Liver (tissue), 3 donors: ENCODE measurements around the gene GPR137C.
A peak's percentile ranks its signal among the peaks of the same experiment; 100 is the strongest.

Experiments
- GABPA ChIP-seq, 2 donors: IDR thresholded peaks in 1 of 2; conservative IDR thresholded peaks in 1 of 2; 2 replicates each; pipeline ENCODE4 v1.6.1; 2016; ENCODE audit warnings: antibody characterized with exemption in 2 of 2, mild to moderate bottlenecking in 1 of 2, moderate library complexity in 1 of 2
- RXRA ChIP-seq, 2 donors: IDR thresholded peaks; 2 replicates each; pipeline ENCODE4 v1.6.1; 2017 to 2018; ENCODE audit warnings: antibody characterized with exemption in 2 of 2, mild to moderate bottlenecking in 1 of 2
- SP1 ChIP-seq: IDR thresholded peaks from 2 replicates; pipeline ENCODE4 v1.6.1; 2018; ENCODE audit warnings: antibody characterized with exemption, mild to moderate bottlenecking
- ZBTB33 ChIP-seq: IDR thresholded peaks from 2 replicates; pipeline ENCODE4 v1.6.1; 2016; ENCODE audit warnings: antibody characterized with exemption
- TF ChIP-seq, protein P1 (sequence below): IDR thresholded peaks from 2 replicates; pipeline ENCODE4 v1.6.1; 2016; ENCODE audit warnings: antibody characterized with exemption
- TF ChIP-seq, protein P2 (sequence below): fragments of 150-350 bp; IDR thresholded peaks from 2 replicates; pipeline ENCODE4 v1.5.1; 2017; ENCODE audit warnings: improper control_type of control experiment, low read depth, low read length; ENCODE audit not compliant: missing input control
- donor health status: healthy.
- donor health status: healthy.

DNA sequence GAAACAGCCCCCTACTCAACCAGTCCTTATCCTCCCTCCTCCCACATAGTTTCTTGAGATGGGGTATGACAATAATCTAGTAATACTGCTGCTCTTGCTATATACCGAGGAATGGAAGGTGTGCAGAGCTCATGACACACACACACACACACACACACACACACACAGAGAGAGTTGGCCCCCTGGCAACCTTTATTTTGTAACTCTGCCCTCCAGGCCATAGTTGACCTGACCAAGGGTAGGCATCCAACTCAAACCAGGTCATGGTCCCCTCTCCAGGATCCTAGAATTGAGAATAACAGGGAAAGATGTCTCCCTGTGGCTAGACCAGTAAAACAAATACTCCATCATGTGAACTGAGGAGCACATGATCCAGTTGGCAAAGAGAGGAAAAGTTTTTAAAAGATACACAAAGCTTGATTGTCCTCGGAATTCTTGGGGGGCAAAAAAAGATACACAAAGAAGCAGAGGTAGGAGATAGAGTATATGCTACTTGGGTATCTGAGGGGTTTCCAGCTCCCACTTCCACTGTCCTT, 131.4 kb downstream of the GPR137C start:
- TF ChIP-seq, protein P1, sequence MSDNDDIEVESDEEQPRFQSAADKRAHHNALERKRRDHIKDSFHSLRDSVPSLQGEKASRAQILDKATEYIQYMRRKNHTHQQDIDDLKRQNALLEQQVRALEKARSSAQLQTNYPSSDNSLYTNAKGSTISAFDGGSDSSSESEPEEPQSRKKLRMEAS, result no peak
- TF ChIP-seq, protein P2, sequence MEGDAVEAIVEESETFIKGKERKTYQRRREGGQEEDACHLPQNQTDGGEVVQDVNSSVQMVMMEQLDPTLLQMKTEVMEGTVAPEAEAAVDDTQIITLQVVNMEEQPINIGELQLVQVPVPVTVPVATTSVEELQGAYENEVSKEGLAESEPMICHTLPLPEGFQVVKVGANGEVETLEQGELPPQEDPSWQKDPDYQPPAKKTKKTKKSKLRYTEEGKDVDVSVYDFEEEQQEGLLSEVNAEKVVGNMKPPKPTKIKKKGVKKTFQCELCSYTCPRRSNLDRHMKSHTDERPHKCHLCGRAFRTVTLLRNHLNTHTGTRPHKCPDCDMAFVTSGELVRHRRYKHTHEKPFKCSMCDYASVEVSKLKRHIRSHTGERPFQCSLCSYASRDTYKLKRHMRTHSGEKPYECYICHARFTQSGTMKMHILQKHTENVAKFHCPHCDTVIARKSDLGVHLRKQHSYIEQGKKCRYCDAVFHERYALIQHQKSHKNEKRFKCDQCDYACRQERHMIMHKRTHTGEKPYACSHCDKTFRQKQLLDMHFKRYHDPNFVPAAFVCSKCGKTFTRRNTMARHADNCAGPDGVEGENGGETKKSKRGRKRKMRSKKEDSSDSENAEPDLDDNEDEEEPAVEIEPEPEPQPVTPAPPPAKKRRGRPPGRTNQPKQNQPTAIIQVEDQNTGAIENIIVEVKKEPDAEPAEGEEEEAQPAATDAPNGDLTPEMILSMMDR, result no peak
- TF ChIP-seq ZBTB33 (no peak), RXRA (IDR thresholded peaks at IDR 0.05) (peak; percentile 77 to 92), SP1 (peak; percentile 49), GABPA (IDR thresholded peaks at IDR 0.05 in 1 of 2, conservative IDR thresholded peaks at IDR 0.05 in 1 of 2) (no peak)
